HL-60 (cell line): ENCODE data around the gene SRMS.

Source experiments
- DNase-seq, 2 experiments: peaks; one replicate each; pipeline ENCODE4 v3.0.0-alpha.2; 2010 to 2020; ENCODE audit warnings: low read depth in 1 of 2, low spot score in 1 of 2
- H3K27ac ChIP-seq: fragments of 250-450 bp; sonication (Bioruptor Pico); replicated peaks from 2 replicates; pipeline ENCODE4 v1.5.1; 2020; ENCODE audit warnings: mild to moderate bottlenecking, moderate library complexity
- H3K27me3 ChIP-seq: fragments of 250-450 bp; sonication (Bioruptor Pico); 2 replicates; pipeline ENCODE4 v1.5.1; 2021; ENCODE audit warnings: mild to moderate bottlenecking, moderate library complexity; ENCODE audit not compliant: insufficient read depth, poor library complexity, severe bottlenecking
- H3K4me3 ChIP-seq: replicated peaks from 2 replicates; pipeline ENCODE4 v1.5.1; 2011; ENCODE audit warnings: mild to moderate bottlenecking, control low read depth, low read length; ENCODE audit not compliant: insufficient read depth
- CTCF ChIP-seq: IDR thresholded peaks from one replicate; pipeline ENCODE4 v1.5.1; 2011; ENCODE audit warnings: low read length, control low read depth, inconsistent platforms; ENCODE audit not compliant: insufficient read depth
- GABPA ChIP-seq: IDR thresholded peaks from 2 replicates; pipeline ENCODE4 v1.6.1; 2012; ENCODE audit warnings: low read depth
- POLR2AphosphoS5 ChIP-seq: IDR thresholded peaks from 2 replicates; pipeline ENCODE4 v1.6.1; 2012; ENCODE audit warnings: low read depth
- REST ChIP-seq: IDR thresholded peaks from 2 replicates; pipeline ENCODE4 v1.6.1; 2012; ENCODE audit warnings: low read depth; ENCODE audit not compliant: insufficient replicate concordance
- SPI1 ChIP-seq: IDR thresholded peaks from 2 replicates; pipeline ENCODE4 v1.6.1; 2012; ENCODE audit warnings: low read depth, mild to moderate bottlenecking, borderline replicate concordance

SRMS gene

GRCh38 chr20:63567386-63568169, 20.0 kb upstream of the SRMS start:
- no peak for TF ChIP-seq CTCF
- peak; percentile 90 for TF ChIP-seq POLR2AphosphoS5
- TF ChIP-seq GABPA, result no peak
- TF ChIP-seq SPI1, result peak; percentile 35; the same call in 1 of the 2 replicates
- no peak for TF ChIP-seq REST
- H3K4me3 ChIP-seq, result no peak overlapping the region
- H3K27me3 ChIP-seq, result peaks cover 34% of the 10 kb centered on the region
- DNase-seq, result peak in 1 of 2 experiments; percentile 80
- peak overlapping the region; percentile 15 for H3K27ac ChIP-seq

GRCh38 chr20:63567136-63567385, 19.5 kb upstream of the SRMS start:
- peaks cover 29% of the 10 kb centered on the region for H3K27me3 ChIP-seq
- H3K4me3 ChIP-seq, result no peak overlapping the region
- peak; percentile 19 for TF ChIP-seq CTCF
- TF ChIP-seq POLR2AphosphoS5, result 0 out of 2 replicates have a peak, but pooled peaks have one; percentile 2
- no peak for TF ChIP-seq REST
- TF ChIP-seq SPI1, result no peak
- no peak for TF ChIP-seq GABPA
- DNase-seq, result peak in 1 of 2 experiments; percentile 66
- no peak overlapping the region for H3K27ac ChIP-seq

- no peak for DNase-seq
- TF ChIP-seq SPI1, result no peak
- no peak for TF ChIP-seq POLR2AphosphoS5
- H3K27ac ChIP-seq, result no peak overlapping the region
- peaks cover 28% of the 10 kb centered on the region for H3K27me3 ChIP-seq
- no peak overlapping the region for H3K4me3 ChIP-seq
Measured at GRCh38 chr20:63566395-63567135, 19.0 kb upstream of the SRMS start.

- Histone ChIP-seq H3K4me3 (no peak overlapping the region), H3K27me3 (peaks cover 28% of the 10 kb centered on the region), H3K27ac (no peak overlapping the region)
- DNase-seq, result no peak
- TF ChIP-seq POLR2AphosphoS5 (no peak), SPI1 (no peak), CTCF (no peak), GABPA (no peak), REST (no peak)
Measured at GRCh38 chr20:63565699-63566335, 18.3 kb upstream of the SRMS start.
